Fibroblast of skin of right biceps (primary cell): ENCODE results near the gene GRIK4.

Experiments
- DNase-seq: peaks from one replicate; pipeline ENCODE4 v3.0.0-alpha.2; 2013

GRIK4 gene

GRCh38 chr11:120898568-120898967 lies 387.0 kb downstream of the GRIK4 start:
- no peak for DNase-seq

DNA sequence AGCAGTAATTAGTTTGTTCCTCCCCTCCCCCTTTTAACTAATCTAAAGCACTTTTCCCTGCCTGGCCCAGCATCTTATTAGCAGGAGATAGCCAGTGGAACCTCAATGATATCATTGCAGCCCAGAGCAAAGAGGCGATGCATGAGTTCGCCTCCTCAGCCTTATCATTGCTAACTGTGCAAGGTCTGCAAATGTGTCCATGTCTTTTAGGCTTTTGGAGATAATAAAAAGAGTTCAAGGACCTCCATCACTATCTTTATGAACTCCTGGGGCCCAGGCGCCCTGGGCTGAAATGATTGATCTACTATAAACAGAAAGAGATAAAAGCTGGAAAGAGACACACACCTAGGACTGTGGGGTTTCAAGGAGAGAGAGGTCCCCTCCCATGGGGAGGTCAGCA lies 388.2 kb downstream of the GRIK4 start:
- DNase-seq = no peak

DNA sequence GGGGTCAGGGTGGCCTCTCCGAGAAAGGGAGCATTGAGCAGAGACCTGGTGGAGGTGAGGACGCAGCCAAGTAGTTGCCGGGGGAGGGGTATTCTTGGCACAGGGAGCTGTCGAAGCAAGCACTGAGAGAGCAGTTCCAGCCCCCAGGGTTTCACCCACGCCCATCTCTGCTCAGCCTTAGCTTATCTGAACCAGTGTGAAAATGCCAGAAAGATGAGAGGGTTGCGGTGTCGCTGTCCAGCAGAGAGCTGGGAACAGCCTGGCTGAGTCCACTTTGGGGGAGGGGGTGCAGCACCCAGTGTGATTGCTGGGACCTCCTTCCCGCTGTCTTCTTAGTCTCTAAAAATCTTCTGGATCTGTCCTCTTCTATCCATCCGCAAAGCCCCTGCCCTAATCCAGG lies 389.1 kb downstream of the GRIK4 start:
- no peak for DNase-seq

GRCh38 chr11:120903686-120904085 lies 392.1 kb downstream of the GRIK4 start:
- no peak for DNase-seq

GRCh38 chr11:120904116-120904515 lies 392.6 kb downstream of the GRIK4 start:
- DNase-seq = no peak

DNA sequence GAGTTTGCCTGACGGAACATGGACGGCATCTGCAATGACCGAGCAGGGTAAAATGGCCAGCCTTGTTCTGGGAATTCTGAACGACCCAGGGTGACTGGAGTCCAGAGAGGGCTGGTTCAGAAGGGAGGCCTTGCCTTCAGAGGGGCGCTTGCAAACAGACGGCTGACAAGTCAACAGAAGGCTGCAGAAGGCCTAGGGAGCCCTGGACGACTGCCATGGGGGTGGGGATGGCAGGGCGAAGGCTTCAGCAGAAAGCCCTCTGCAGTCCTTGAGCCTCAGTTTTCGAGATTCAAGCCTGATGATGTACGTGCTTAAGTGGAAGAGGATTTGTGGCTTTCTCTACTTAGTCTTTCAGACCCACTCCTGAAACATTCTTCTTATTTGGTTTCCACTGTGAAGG lies 395.2 kb downstream of the GRIK4 start:
- DNase-seq = no peak

GRCh38 chr11:120907971-120908370 lies 396.4 kb downstream of the GRIK4 start:
- no peak for DNase-seq

DNA sequence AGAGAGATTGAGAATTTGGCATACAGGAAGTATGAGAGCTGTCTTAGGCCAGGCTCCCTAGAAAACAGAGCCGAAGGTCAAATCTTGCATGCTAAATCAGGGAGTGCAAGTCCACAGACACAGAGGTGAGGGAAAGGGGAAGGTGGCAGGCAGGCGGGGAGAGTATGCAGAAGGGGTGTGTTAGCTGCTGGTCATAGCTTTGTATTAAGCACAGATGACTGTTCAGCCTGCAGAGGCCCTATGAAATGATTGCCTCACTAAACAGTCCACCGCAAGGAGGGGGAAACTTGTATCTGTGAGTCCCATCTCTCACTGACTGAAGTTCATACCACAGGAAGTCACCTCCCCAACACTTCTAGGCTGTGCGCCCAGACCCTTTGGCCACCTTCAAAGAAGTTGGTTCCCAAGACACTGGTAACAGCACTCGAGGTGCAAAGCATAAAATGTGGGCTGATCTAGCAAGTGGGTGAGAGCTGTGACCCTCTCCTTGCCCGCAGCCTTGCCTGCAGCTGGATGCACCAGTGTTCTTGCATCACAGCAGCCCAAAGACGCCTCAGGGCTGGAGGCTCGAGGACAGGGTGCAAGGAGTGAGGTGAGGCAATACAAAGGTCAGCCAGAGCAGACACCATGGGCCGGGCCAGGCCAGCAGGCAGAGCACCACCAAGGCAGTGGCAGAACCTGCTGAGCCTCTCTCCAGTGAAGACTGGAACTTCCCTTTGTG lies 397.1 kb downstream of the GRIK4 start:
- DNase-seq = peak; percentile 28

DNA sequence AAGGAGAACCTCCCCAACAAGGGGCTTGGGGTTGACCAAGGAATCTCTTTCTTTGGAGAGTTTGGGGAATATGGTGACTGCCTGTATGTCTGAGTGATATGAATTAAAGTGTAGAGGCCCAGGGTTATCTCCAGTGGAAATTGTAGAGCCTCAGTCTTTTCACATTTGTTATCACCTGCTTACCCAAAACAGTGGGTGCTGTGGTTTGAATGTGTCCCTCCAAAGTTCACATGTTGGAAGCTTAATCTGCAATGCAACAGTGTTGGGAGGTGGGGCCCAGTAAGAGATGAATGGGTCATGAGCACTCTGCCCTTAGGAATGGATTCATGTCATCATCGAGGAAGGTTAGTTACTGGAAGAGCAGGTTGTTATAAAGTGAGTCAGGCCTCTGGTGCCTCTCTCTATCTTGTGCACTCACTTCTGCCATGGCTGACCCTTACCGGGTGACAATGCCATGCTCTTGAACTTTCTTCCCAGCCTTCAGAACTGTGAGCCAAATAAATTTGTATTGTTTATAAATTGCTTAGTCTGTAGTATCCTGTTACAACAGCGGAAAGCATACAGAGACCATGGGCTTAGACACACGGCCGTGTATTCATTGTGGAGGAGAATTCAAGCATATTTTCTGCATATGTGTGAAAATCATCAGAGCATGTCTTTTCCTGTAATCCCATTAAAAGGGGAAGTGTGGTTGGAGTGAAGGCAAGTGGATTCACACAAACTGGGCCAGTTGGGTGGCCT lies 398.3 kb downstream of the GRIK4 start:
- no peak for DNase-seq

DNA sequence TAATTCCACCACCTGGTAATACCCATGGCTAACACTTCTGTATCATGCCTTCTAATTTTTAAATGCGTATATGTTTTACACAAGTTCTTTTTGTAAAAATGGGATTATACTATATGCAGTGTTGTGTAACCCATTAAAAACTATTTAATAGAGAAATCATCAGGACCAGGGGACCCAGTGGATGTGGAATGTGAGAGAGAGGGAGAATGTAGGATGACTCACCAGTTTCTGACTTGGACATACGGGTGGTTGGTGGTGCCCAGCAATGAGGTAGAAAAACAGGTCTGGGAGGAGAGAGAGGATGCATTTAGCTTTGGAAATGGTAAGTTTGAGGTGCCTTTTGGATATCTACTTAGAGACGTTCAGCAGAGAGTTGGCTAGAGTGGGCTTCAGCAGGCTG lies 400.4 kb downstream of the GRIK4 start:
- no peak for DNase-seq

DNA sequence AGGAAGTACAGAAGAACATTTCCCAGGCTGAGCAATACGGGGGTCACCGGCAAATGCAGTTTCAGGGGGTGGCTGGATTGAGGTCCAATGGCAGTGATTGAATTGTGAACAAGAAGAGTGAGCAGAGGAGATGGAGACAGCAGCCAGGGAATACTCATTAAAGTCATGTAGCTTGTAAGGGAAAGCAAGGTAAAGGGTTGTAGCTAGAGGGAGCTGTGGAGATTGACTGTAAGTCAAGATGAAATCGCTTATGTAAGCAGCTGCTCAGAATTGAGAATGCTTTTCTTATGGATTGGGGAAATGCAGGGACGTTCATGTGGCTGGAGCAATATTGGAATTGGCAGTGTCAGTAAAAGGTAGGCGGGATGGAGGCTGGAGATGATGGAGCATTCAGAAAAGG lies 401.0 kb downstream of the GRIK4 start:
- peak; percentile 27 for DNase-seq

- DNase-seq = no peak
Measured at GRCh38 chr11:120912915-120913314, 401.4 kb downstream of the GRIK4 start.

DNA sequence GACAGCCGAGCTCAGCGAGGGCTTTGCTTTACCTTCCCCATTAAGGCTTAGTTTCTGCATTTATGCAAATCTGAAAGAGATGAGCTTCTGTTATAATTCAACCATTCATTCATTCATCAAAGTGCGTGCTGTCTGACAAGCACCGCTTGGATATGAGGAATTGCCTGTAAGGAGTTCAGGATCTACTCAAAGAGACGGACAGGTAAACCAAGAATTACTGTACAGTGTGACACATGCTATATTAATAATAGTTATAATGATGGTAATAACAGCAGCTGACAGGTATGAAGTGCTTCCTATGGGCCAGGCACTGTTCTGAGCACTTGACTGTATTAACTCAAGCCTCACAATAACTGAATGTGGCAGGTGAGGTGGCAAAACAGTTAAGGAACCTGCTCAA lies 402.5 kb downstream of the GRIK4 start:
- DNase-seq = no peak

DNA sequence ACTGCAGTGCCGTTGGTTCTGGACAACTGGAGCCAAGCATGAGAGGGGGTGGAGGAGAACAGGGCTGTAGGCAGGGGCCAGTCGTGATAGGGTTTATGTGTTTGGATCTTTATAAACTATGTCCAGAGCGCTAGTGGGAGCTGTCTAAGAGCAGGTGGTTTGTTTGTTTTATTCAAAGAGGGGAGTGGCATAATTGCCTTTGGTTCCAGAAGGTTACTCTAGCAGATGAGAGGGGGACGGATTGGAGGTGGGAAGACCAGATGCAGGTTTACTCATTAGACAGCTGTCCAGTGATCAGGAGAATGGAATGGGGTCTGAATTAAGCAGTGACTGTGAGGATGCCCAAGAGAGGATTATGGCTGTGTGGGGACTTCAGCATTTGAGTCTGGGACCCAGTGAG lies 403.1 kb downstream of the GRIK4 start:
- no peak for DNase-seq

- DNase-seq = no peak
Measured at GRCh38 chr11:120917559-120918239, 406.2 kb downstream of the GRIK4 start.

- DNase-seq = no peak
Measured at GRCh38 chr11:120918257-120918656, 406.7 kb downstream of the GRIK4 start.

DNA sequence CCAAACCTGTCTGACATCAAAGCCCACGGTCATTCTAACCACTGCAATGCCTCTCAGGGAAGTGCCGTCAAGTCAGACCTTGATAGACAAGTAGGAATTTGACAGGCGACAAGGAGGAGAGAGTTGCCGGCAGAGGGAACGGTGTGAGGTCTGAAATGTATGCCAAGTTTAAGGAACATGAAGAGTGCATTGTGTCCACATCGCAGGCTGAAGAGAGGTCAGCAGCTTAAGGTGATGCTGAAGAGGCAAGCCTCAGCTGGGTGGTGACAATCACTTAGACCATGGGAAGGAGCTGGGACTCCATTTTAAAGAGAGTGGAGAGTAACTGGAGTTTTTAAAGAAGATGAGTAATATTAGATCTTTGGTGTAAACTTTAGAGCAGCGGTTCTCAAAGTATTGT lies 407.5 kb downstream of the GRIK4 start:
- DNase-seq = no peak

DNA sequence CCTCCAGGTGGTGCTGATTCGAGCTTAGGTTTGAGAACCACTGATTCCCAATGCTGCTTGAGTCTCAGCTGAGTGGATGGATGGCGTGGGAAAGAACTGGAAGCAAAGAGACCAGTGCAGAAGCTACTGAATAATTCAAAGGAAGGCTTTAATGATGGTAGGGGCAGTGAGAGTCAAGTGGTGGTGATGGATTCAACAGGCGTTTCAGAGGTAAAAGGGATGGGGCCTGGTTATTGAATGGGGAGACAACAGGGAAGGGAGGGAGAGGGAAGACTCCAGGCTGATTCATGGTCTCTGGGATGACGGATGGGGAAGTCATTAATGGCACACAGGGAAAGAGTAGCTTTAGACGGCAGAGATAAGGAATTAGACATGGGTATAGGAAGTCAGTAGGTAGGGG lies 408.0 kb downstream of the GRIK4 start:
- no peak for DNase-seq

- DNase-seq = no peak
Measured at GRCh38 chr11:120923866-120924508, 412.4 kb downstream of the GRIK4 start.

GRCh38 chr11:120925944-120926343 lies 414.4 kb downstream of the GRIK4 start:
- DNase-seq = no peak

DNA sequence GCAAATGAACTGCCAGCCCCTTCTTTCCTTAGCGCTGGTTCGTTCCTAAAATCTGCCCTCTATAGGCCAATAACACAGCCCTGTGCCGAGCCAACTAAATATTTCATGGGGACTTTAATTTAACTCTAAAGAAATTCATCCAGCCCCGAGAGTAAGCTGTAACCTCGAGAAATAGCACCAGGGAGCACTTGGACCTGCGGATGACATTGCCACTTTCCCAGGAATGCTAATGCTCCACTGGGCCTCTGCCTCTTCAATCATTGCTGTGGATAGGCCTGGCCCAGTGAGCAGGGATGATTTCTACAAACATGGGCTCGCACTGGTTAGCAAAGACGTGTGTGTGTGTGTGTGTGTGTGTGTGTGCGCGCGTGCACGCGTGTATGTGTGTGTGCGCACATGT lies 417.1 kb downstream of the GRIK4 start:
- DNase-seq = no peak

- peak; percentile 18 for DNase-seq
Measured at GRCh38 chr11:120929090-120929489, 417.5 kb downstream of the GRIK4 start.

DNA sequence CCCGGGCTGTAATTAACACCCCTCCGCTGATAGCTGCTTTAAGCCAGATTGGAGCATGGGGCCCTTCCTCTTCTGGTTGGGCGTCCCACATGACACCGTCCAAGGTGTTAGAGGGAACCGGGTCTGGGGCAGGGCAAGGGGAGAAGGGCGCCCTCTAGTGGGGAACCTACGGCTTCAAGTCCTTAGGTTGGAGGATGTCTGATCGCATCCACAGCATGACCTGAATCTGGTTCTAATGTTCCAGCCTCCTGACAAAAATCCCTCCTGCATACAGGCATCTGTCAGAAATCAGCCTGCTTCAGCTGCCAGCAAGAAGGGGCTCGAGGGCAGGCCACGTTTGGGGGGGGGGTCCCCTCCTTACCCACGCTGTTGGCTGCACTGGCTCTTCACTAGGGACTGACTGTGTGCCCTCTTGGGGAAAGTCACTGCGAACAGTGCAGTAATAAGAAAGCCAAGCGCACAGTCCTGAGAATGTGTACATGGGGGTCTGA lies 418.2 kb downstream of the GRIK4 start:
- DNase-seq = peak; percentile 38
